NCI-H82 treated with DMSO at 0.1 percent for 48 hours (cell line): ENCODE data around the gene DCAF7.

ENCODE experiments used
- DNase-seq: peaks from one replicate; lab custom pipeline; 2025; ENCODE audit not compliant: unreplicated experiment; lab: John Stamatoyannopoulos, UW

DCAF7 gene

GRCh38 chr17:63549946-63550816 lies at the start of gene DCAF7:
Gene DCAF7 (plus strand): TSS chr17:63550477. CDS start chr17:63550678, 201 bp downstream.
- DNase-seq, result peak; percentile 100

GRCh38 chr17:63500543-63501390 lies 49.5 kb upstream of the DCAF7 start:
- DNase-seq, result no peak

- no peak for DNase-seq
These were observed 47.0 kb upstream of the DCAF7 start for GRCh38 chr17:63503341-63503705.

- no peak for DNase-seq
These were observed 46.0 kb upstream of the DCAF7 start for GRCh38 chr17:63504261-63504660.

GRCh38 chr17:63505341-63505740 lies 44.9 kb upstream of the DCAF7 start:
- no peak for DNase-seq

GRCh38 chr17:63506627-63507026 lies 43.6 kb upstream of the DCAF7 start:
- no peak for DNase-seq

- no peak for DNase-seq
These were observed 38.9 kb upstream of the DCAF7 start for GRCh38 chr17:63511331-63511730.

- DNase-seq, result no peak
These were observed 37.9 kb upstream of the DCAF7 start for GRCh38 chr17:63512388-63512787.

- no peak for DNase-seq
These were observed 37.2 kb upstream of the DCAF7 start for GRCh38 chr17:63512896-63513644.

- DNase-seq, result no peak
These were observed 35.8 kb upstream of the DCAF7 start for GRCh38 chr17:63514477-63514876.

- DNase-seq, result no peak
These were observed 35.3 kb upstream of the DCAF7 start for GRCh38 chr17:63514974-63515373.

GRCh38 chr17:63515426-63515825 lies 34.9 kb upstream of the DCAF7 start:
- DNase-seq, result no peak

- DNase-seq, result no peak
These were observed 33.1 kb upstream of the DCAF7 start for GRCh38 chr17:63516910-63517824.

- DNase-seq, result no peak
These were observed 32.3 kb upstream of the DCAF7 start for GRCh38 chr17:63517825-63518534.

- no peak for DNase-seq
These were observed 31.0 kb upstream of the DCAF7 start for GRCh38 chr17:63519116-63519881.

GRCh38 chr17:63519972-63520882 lies 30.1 kb upstream of the DCAF7 start:
- no peak for DNase-seq

GRCh38 chr17:63523253-63523855 lies 26.9 kb upstream of the DCAF7 start, which contains the start of gene KCNH6:
Gene KCNH6 (plus strand): TSS chr17:63523358. CDS start chr17:63523414, 56 bp downstream.
- DNase-seq, result no peak
